HG03457 (cell line): Measurements from ENCODE around the gene AMTN.

Experiments
- ATAC-seq: cut with Tn5 transposase; IDR thresholded peaks from one replicate; pipeline ENCODE4 v1.9.1; 2021; ENCODE audit warnings: moderate number of reproducible peaks; ENCODE audit not compliant: unreplicated experiment

AMTN gene

GRCh38 chr4:70559211-70559830 is 41.0 kb downstream of the AMTN start:
- no peak for ATAC-seq

GRCh38 chr4:70559924-70560323 is 41.6 kb downstream of the AMTN start:
- ATAC-seq = no peak

- no peak for ATAC-seq
These were observed 45.7 kb downstream of the AMTN start for GRCh38 chr4:70564033-70564432.

GRCh38 chr4:70570796-70571195 is 52.4 kb downstream of the AMTN start:
- ATAC-seq = no peak

- ATAC-seq = no peak
These were observed 53.4 kb downstream of the AMTN start for GRCh38 chr4:70571772-70572171.

GRCh38 chr4:70575964-70576363 is 57.6 kb downstream of the AMTN start:
- no peak for ATAC-seq

- no peak for ATAC-seq
These were observed 59.0 kb downstream of the AMTN start for GRCh38 chr4:70577220-70577927.

GRCh38 chr4:70581980-70582379 is 63.6 kb downstream of the AMTN start:
- no peak for ATAC-seq
